Measurements from ENCODE around the gene PAQR6. TPM values are rescaled to one million over a fixed set of nuclear protein-coding genes. Genes with fewer than 3 reads are reported as not detected.
A peak's percentile ranks its signal among the peaks of the same experiment; 100 is the strongest.

The PAQR6 gene
- total RNA-seq, 1 donor from 2014 or later, result 8.4 TPM

GRCh38 chr1:156291226-156292061, 43.6 kb upstream of the PAQR6 start:
- no peak for TF ChIP-seq CTCF (IDR thresholded peaks at IDR 0.05; ENCODE audit: unreplicated experiment)
- Mint-ChIP-seq H3K9me3 (ENCODE audit: unreplicated experiment) (no peaks in the 10 kb centered on the region), H3K4me3 (ENCODE audit: unreplicated experiment) (peak overlapping the region; percentile 89), H3K36me3 (ENCODE audit: low read depth, unreplicated experiment) (peaks cover 5% of the 10 kb centered on the region), H3K27ac (ENCODE audit: unreplicated experiment) (peak overlapping the region; percentile 91), H3K4me1 (ENCODE audit: unreplicated experiment) (peaks cover 15% of the 10 kb centered on the region), H3K27me3 (ENCODE audit: unreplicated experiment) (peaks cover 6% of the 10 kb centered on the region)
- peak; percentile 79 for DNase-seq (ENCODE audit: low spot score)

- DNase-seq (ENCODE audit: low spot score), result no peak
- Mint-ChIP-seq H3K36me3 (ENCODE audit: low read depth, unreplicated experiment) (peaks cover 9% of the 10 kb centered on the region), H3K27me3 (ENCODE audit: unreplicated experiment) (peaks cover 6% of the 10 kb centered on the region), H3K27ac (ENCODE audit: unreplicated experiment) (no peak overlapping the region), H3K4me3 (ENCODE audit: unreplicated experiment) (no peak overlapping the region), H3K9me3 (ENCODE audit: unreplicated experiment) (no peaks in the 10 kb centered on the region), H3K4me1 (ENCODE audit: unreplicated experiment) (peaks cover 8% of the 10 kb centered on the region)
- no peak for TF ChIP-seq CTCF (IDR thresholded peaks at IDR 0.05; ENCODE audit: unreplicated experiment)
These were observed 42.0 kb upstream of the PAQR6 start for GRCh38 chr1:156289857-156290256.

GRCh38 chr1:156286061-156286460, 38.2 kb upstream of the PAQR6 start:
- Mint-ChIP-seq H3K4me3 (ENCODE audit: unreplicated experiment) (no peak overlapping the region), H3K4me1 (ENCODE audit: unreplicated experiment) (peaks cover 18% of the 10 kb centered on the region), H3K36me3 (ENCODE audit: low read depth, unreplicated experiment) (peaks cover 5% of the 10 kb centered on the region), H3K27ac (ENCODE audit: unreplicated experiment) (peak overlapping the region; percentile 30), H3K9me3 (ENCODE audit: unreplicated experiment) (no peaks in the 10 kb centered on the region), H3K27me3 (ENCODE audit: unreplicated experiment) (peaks cover 5% of the 10 kb centered on the region)
- no peak for TF ChIP-seq CTCF (IDR thresholded peaks at IDR 0.05; ENCODE audit: unreplicated experiment)
- DNase-seq (ENCODE audit: low spot score), result no peak

- H3K4me3 Mint-ChIP-seq (ENCODE audit: unreplicated experiment), result no peak overlapping the region
These were observed 37.6 kb upstream of the PAQR6 start for GRCh38 chr1:156285437-156285836.

More at GRCh38 chr1:156285437-156285836, 37.6 kb upstream of the PAQR6 start:
- Mint-ChIP-seq H3K4me1 (ENCODE audit: unreplicated experiment) (peaks cover 21% of the 10 kb centered on the region), H3K9me3 (ENCODE audit: unreplicated experiment) (no peaks in the 10 kb centered on the region), H3K27me3 (ENCODE audit: unreplicated experiment) (peaks cover 3% of the 10 kb centered on the region), H3K27ac (ENCODE audit: unreplicated experiment) (no peak overlapping the region), H3K36me3 (ENCODE audit: low read depth, unreplicated experiment) (peaks cover 5% of the 10 kb centered on the region)
- no peak for DNase-seq (ENCODE audit: low spot score)
- TF ChIP-seq CTCF (IDR thresholded peaks at IDR 0.05; ENCODE audit: unreplicated experiment), result no peak
